Upper lobe of left lung (tissue), 4 donors: ENCODE measurements around the gene HAAO.

Experiments
- POLR2A ChIP-seq, 4 donors: fragments of 450-650 bp; IDR thresholded peaks; one replicate each; pipeline ENCODE4 v1.5.1; 2016 to 2017; ENCODE audit warnings: antibody characterized with exemption in 4 of 4, mild to moderate bottlenecking in 2 of 4
- TF ChIP-seq, protein P1 (sequence below), 6 experiments: fragments of 450-650 bp in 4 of 6; fragments of 200-600 bp in 2 of 6; sonication (generic) in 2 of 6; IDR thresholded peaks; one replicate each; pipeline ENCODE4 v1.5.1; 2016 to 2019; ENCODE audit warnings: antibody characterized with exemption in 6 of 6

DNA sequence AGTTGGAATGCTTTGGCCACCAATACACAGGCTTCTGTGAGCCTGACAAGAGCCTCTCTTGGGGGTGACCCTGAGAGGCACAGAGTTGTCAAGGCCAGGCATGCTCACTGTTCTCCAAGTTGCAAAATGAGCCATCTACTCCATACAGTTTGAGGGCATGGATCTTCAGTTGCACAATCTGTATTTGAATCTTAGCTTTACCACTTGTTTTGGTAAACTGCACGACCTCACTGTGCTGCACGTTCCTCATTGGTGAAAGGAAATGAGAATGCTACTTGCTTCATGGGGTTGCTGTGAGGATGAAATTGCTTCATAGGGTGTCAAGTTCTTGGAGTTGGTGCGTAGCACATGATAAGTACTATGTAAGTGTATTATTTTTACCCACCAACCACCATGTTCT is 12.0 kb upstream of the HAAO start:
- TF ChIP-seq, protein P1, sequence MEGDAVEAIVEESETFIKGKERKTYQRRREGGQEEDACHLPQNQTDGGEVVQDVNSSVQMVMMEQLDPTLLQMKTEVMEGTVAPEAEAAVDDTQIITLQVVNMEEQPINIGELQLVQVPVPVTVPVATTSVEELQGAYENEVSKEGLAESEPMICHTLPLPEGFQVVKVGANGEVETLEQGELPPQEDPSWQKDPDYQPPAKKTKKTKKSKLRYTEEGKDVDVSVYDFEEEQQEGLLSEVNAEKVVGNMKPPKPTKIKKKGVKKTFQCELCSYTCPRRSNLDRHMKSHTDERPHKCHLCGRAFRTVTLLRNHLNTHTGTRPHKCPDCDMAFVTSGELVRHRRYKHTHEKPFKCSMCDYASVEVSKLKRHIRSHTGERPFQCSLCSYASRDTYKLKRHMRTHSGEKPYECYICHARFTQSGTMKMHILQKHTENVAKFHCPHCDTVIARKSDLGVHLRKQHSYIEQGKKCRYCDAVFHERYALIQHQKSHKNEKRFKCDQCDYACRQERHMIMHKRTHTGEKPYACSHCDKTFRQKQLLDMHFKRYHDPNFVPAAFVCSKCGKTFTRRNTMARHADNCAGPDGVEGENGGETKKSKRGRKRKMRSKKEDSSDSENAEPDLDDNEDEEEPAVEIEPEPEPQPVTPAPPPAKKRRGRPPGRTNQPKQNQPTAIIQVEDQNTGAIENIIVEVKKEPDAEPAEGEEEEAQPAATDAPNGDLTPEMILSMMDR (IDR thresholded peaks at IDR 0.05): no peak
- TF ChIP-seq POLR2A (IDR thresholded peaks at IDR 0.05): no peak
